HL-60 (cell line): Measurements from ENCODE around the gene BHMT.

Experiments
- CTCF ChIP-seq: IDR thresholded peaks from one replicate; pipeline ENCODE4 v1.5.1; 2011; ENCODE audit warnings: low read length, control low read depth, inconsistent platforms; ENCODE audit not compliant: insufficient read depth
- GABPA ChIP-seq: IDR thresholded peaks from 2 replicates; pipeline ENCODE4 v1.6.1; 2012; ENCODE audit warnings: low read depth
- POLR2AphosphoS5 ChIP-seq: IDR thresholded peaks from 2 replicates; pipeline ENCODE4 v1.6.1; 2012; ENCODE audit warnings: low read depth
- TF ChIP-seq, protein P1 (sequence below): IDR thresholded peaks from 2 replicates; pipeline ENCODE4 v1.6.1; 2012; ENCODE audit warnings: low read depth; ENCODE audit not compliant: insufficient replicate concordance

- TF ChIP-seq CTCF (no peak), POLR2AphosphoS5 (no peak), GABPA (no peak)
- TF ChIP-seq, protein P1, sequence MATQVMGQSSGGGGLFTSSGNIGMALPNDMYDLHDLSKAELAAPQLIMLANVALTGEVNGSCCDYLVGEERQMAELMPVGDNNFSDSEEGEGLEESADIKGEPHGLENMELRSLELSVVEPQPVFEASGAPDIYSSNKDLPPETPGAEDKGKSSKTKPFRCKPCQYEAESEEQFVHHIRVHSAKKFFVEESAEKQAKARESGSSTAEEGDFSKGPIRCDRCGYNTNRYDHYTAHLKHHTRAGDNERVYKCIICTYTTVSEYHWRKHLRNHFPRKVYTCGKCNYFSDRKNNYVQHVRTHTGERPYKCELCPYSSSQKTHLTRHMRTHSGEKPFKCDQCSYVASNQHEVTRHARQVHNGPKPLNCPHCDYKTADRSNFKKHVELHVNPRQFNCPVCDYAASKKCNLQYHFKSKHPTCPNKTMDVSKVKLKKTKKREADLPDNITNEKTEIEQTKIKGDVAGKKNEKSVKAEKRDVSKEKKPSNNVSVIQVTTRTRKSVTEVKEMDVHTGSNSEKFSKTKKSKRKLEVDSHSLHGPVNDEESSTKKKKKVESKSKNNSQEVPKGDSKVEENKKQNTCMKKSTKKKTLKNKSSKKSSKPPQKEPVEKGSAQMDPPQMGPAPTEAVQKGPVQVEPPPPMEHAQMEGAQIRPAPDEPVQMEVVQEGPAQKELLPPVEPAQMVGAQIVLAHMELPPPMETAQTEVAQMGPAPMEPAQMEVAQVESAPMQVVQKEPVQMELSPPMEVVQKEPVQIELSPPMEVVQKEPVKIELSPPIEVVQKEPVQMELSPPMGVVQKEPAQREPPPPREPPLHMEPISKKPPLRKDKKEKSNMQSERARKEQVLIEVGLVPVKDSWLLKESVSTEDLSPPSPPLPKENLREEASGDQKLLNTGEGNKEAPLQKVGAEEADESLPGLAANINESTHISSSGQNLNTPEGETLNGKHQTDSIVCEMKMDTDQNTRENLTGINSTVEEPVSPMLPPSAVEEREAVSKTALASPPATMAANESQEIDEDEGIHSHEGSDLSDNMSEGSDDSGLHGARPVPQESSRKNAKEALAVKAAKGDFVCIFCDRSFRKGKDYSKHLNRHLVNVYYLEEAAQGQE = no peak
Measured at GRCh38 chr5:79108086-79108485, 3.5 kb upstream of the BHMT start.
